Posterior vena cava (tissue), 2 donors: ENCODE measurements around the gene FOSL2. TPM values are rescaled to one million over a fixed set of nuclear protein-coding genes. Genes with fewer than 3 reads are reported as not detected.

Experiments
- DNase-seq: peaks from one replicate; pipeline ENCODE4 v3.0.0-alpha.2; 2020; ENCODE audit warnings: low spot score
- intact Hi-C, 2 donors: fragments of 100-400 bp; cut with DNase I; formaldehyde crosslinking; loops; one replicate each; pipeline versions ENCODE4 v1.14.1 to v1.14.2; 2022 to 2023
- long read RNA-seq, 2 donors: library from polyadenylated mRNA; unstranded; transcript quantifications; one replicate each; pipeline ENCODE4 v2.0.0, GENCODE V29; 2020 to 2021
- total RNA-seq, 2 donors: library from RNA; stranded (reverse); fragmentation: NEBNext Ultra II Directional; extraction: Animal tissue kit (Norgen Biotek cat#: 25700); gene quantifications; one replicate each; pipeline ENCODE4 v1.2.1, GENCODE V29; 2021
- donor health status: DM: yes; HTN: yes; CAD: no.
- donor health status: DM: yes; HTN: yes; CAD: no.

The FOSL2 gene
- 100 to 1,000 TPM; 105 to 141 TPM for total RNA-seq
- long read RNA-seq, donor 1, full-length matches to known transcripts: 13 of 38 reads
- long read RNA-seq, donor 1, partial matches to known transcripts: 6 of 38 reads
- long read RNA-seq, donor 1, other reads (novel, unspliced or antisense): 19 of 38 reads
- long read RNA-seq, donor 2, full-length matches to known transcripts: 47 of 88 reads
- long read RNA-seq, donor 2, partial matches to known transcripts: 1 of 88 reads
- long read RNA-seq, donor 2, other reads (novel, unspliced or antisense): 40 of 88 reads

DNA sequence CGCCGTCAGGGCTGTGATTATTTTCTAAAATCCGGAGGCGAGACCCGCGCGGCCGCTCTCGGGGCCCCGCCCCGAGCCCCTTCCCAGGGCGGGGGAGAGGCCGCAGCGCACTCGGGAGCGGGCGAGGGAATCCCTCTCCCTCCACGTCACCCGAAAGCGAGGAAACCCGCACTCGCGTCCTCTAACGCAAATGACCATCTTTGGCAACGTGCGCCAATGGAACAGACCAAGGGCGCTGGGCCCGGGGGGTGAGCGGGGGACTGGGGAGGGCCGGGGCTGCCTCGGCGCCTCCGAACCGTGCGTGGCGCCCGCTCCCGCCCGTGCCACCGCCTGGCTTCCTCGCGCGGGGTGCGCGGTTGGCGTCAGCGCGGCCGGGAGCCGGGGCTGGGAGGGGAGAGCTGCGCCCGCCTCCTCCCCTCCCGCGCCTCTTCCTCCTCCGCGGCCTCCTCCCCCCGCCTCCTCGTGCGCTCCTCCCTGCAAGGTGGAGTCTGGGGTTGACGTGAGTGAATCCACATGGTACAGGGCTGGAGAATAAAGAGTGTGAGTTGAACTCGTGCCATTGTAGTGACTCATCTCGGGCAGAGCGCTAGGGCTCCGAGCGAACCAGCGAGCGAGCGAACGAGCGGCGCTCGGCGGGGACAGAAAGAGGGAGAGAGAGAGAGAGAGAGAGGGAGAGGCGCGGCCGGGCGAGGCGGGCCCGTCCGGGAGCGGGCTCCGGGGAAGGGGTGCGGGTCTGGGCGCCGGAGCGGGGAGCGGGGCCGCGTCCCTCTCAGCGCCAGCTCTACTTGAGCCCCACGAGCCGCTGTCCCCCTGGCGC, at the start of gene FOSL2:
Gene FOSL2 (plus strand): TSS at position 562 of the 817 bp plus-strand sequence. CDS start 863 bp downstream, outside the sequence.
- intact Hi-C loops: loop anchor here (5.0 to 10.0 kb wide), 2 partner anchors 498 to 685 kb away; partner anchors contain the start of genes BABAM2 (in 1 of the 2) and RBKS (in 1 of the 2)
- DNase-seq: peak; percentile 98

DNA sequence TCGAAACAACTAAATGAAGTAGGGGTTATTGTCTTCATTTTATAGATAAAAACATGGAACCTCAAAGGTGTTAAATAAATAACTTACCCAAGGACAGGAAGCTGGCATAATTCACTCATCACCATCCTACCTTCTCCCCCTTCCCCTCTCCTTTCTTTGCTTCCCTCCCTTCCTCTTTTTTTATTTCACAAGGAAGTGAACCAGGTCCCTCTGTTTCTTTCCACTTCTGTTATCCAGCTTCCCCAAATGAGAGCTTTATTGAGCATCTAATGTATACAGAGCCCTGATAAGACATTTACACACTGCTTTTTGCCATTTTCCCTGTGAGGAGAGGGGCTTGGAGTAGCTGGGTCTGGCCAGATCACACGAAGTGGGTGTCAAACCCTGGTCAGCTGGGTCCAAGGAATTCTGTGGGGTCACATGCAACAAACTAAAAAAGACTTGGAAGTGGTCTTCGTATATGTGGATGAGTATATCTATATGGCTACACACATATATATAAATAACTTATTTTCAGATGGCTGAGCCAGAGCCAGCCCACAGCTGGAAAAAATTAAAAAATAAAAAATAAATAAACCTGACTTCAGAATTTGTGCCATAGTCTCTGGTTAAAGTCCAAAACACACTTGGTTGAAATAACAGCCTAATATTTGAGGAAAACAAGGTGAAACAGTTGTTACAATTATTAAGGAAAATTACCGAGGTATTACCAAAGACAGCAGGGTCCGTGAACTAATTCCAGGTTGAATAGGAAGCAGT, 49.3 kb upstream of the FOSL2 start:
- intact Hi-C loops: no loop called here
- DNase-seq: peak; percentile 7

DNA sequence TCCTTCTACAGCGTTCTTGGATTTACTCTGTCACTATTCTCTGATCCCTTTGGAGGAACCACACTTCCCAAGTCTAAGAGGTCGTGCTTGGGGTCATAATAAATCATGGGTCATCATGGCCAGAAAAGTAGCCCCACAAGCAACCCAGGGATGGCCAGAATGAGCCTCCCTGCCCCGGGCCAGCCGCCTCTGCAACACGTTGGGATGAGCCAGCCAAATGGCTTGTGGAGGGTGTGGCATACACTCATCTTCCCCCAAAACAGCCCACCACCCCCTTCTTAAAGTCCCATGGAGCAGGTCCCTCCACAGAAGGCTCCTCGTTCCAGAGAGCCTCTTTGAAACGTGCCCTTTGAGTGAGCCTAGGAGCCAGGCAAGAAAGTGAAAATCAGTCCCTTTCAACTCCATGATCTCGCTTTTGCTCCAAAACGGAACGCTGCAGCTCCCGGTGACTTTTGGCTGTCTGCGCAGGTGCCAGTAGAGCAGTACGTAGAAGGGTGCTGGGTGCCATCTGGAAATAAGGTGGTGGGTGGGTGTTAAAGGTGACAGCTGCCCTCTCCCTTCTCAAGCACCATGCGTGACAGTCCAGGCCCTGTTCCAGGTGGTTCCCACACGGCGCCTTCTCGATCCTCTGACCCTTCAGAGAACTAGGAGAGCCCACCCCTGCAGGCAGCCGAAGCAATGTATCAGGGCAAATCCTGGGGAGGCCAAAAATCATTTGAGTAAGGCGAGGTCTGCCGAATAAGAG, 48.5 kb upstream of the FOSL2 start:
- intact Hi-C loops: no loop called here
- DNase-seq: peak; percentile 60

DNA sequence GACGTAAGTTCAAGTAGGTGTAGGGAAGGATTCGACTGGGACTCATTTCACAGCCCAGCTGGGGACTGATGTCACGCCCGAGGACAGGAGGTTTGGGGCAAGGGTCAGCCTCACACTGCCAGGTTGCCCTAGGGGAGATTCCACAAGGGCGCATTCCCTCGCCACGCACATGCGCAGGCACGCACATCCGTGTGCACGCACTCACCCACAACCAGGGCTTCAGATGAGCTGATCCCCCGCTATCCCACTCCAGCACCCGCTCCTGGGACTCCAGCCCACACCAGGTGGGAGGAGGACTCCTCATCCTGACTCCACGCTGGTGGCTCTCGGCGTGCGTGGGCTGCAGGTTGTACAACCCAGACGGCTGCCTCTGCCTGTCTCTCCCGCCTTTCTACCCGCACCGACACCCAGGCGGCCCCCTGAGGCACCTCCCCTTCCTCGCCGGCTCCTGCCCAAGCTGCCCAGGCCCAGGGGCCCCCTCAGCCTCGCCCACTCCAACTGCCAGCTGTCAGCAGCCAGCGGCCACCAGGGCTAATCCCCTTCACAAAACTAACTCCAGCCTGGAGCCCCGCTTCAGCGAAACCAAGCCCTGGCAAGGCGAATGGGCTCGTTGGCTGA, 47.8 kb upstream of the FOSL2 start:
- DNase-seq: peak; percentile 79
- intact Hi-C loops: no loop called here

DNA sequence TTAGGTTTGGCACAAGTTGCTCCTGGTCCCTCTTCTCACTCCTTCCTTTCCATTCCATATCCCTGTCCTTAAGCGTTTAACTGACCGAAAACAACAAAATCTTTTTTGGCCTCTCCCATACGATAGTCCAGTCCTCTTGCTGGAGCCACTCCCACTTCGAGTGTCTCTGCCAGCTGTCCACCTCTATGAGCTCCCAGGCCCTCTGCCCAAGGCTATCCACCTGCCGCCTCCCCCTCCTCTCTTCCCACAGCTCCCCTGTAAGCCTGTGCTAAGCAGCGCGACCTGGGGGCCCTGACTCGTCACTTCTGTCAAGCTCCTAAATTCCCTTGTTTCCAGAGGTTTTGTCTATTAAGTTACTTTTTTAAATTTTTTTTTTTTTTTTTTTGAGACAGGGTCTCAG, 47.0 kb upstream of the FOSL2 start:
- peak; percentile 54 for DNase-seq
- intact Hi-C loops: no loop called here

DNA sequence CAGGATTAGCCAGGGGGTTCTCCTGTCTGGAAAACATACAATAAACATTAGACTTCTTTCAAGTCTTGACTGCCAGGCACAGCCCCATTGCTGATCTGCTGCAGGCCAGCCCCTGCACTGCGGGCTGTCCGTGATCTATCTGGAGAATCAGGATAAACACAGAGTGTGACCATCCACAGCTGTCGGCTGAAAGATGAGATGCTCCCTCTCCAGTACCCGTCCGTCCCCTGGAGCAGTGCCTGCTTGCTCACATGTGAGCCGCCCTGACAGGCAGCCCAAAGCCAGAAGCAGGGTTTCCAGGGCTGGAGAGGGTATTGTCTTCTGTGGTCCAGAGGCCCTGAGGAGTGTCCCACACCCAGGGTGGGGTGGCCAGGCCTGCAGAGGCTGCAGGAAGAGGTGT, 46.1 kb upstream of the FOSL2 start:
- intact Hi-C loops: no loop called here
- peak; percentile 80 for DNase-seq

DNA sequence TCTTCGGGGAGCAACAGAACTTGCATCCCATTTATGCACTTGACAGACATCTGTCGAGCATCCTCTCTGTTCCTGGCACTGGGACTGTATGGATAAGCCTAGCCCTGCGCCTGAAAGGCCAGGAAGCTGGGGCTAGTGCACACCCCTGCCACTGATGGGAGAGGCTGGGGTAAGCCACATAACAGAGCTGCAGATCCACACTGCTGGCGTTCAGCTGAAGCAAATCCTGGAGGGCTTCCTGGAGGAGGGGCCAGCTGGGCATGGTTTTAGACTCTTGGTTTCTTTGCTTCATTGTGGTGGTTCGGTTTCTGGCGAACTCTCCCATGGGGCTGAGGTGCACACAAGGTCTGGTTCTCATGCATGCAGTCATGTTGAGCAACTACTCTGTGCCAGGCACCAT, 45.5 kb upstream of the FOSL2 start:
- intact Hi-C loops: no loop called here
- peak; percentile 58 for DNase-seq

DNA sequence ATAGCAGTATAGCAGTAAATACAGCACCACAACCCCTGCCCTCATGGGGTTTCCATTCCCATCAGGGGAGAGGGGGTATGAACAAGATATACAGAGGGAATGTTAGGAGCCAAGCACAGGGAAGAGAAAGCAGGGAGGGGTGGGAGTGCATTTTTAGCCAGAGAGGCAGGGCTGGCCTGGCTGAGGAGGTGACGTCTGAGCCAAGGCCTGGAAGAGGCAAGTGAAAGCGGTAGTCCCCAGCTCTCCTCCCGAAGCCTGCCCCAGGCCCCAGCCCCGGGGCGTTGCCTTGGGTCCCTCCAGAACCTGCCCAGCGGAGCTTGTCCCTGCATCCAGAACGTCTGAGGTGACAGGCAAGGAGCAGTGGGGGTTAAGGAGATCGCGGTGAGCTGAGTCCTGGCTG, 45.1 kb upstream of the FOSL2 start:
- peak; percentile 84 for DNase-seq
- intact Hi-C loops: no loop called here

DNA sequence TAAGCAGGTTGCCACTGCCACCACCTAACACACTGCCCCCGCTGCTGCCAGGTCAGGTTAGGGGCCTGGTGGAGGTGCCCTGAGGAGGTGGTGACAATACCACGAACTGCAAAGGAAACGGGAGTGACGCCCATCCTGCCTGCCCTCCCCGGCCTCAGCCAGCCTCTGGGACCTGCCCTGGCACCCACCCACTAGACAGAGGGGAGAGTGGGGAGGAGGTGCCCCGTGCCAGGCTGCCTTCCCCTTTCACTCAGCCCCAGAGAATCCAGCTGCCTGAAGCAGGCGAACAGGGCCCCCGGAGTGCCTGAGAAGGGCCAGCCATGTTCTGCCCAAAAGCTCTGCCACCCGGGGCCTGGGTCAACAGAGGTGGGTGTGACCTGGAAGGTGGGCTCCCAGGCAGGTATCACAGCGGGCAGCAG, 44.5 kb upstream of the FOSL2 start:
- intact Hi-C loops: no loop called here
- DNase-seq: no peak

DNA sequence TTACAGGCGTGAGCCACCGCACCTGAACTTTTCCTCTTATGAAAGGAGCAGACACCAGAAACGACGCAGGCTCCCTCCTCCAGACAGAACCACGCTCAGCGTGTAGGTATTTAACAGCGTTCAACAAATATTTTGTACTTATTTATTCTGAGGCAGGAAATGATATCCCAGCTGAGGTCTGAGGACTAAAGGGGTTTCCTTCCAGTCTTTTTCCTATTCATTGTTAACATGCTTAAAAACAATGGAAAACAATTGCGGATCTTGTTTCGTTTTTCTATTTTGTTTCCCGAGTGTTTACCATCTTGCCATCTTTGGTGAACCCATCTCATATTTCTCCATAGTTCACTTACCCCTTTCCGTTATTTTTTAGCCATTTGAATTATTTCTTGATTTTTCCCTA, 43.7 kb upstream of the FOSL2 start:
- intact Hi-C loops: no loop called here
- no peak for DNase-seq

DNA sequence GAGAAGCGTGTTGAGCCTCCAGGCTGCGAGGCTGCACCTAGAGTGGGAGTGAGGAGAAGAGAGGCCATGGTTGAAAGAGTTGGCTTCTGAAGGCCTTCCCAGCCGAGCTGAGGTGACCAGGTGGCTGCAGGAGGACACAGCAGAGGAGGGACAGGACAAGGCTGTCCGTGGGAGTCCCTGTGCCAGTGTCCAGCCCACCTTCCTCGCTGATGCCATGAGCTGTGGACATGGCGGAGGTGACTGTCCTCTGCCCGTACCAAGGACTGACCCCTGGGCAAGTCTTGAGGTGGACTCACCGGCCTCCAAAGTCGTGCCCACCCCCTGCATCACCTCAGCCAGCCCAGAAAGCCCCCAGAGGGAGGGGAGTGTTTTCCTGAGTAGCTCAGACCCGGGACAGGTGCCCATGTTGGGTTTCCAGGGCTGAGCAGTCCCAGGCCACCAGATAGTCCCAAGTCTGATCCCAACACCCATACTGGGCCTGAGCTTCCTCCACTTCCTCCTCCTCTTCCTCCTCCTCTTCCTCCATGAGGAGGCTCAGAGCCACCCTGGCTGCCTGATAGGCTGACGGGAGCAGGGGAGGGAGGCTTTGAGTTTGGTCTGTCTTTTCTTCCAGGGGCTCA, 43.0 kb upstream of the FOSL2 start:
- DNase-seq: peak; percentile 62
- intact Hi-C loops: no loop called here

DNA sequence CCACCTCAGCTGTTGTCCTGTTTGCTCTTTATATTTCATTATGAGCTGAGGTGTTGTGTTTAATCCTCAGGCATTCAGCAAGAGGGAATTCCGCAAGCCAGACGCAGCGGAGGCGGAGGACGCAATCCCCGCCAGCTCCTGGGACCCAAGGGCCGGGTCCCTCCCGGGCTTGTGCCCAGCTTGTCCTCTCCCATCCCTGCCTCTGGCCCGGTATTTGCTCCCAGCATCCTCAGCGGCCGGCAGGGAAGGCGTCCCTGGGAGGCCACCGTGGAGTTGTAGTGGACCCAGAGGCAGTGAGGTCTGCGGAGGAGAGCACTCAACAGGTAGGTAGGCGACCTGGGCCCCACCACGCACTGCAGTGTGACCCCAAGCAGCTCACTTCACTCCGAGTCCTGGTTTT, 42.5 kb upstream of the FOSL2 start:
- intact Hi-C loops: no loop called here
- peak; percentile 70 for DNase-seq

DNA sequence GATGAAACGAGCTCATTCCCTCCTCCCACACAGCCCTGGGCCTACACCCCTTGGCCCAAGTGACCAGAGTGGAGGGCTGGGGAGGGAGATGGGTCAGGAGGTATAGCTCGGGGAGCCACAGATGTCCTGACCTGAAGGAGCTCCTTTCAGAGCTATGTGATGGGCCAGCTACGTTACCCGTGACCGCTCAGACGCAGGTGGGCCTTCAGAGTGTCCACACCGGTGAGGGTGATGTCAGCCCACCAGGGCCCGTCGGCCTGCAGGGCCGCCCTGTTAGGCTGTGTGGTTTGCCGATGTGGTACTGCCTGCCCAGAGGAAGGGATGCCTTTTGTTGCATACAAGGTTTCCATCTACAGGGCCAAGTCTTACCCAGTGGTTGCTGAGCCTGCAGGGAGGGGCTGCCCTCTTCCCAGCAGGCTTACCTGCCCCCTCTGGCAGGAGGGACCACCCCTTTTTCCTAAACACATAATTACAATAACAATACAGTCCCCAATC, 41.8 kb upstream of the FOSL2 start:
- DNase-seq: peak; percentile 74
- intact Hi-C loops: no loop called here

DNA sequence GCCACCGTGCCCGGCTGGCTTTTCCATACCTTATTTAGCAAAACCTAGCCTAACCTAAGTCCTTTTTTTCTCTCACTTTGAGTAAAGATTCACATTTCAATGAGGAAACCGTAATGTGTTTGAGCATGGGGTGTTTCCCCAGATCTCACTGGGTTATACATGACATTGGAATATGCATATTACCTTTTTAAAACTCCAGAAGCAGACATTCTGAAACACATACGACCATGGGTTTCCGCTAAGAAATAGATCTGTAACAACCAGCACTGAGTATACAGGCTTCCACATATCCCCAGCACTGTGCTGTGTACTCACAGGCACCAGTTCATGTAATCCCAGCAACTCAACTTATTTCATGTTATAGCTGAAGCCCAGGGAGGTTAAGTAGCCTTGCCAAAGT, 41.0 kb upstream of the FOSL2 start:
- no peak for DNase-seq
- intact Hi-C loops: no loop called here

DNA sequence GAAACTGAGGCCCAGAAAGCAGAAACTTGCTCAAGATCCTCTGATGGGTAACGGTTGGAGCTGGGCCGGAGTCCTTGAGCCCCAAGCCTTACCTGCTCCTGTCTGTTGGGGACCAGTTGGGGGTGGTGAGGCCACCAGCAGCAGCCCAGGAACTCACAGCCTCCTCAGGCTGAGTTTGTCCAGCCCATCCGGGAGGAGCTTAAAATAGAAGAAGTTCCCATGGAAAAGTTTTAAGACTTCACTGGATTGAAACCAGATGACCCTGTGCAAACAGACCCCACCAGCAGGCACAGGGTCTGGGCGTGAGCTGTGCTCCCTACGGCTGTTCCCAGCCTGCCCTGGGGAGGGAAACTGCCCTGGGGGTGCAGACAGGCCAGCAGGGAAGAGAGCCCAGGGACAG, 40.6 kb upstream of the FOSL2 start:
- intact Hi-C loops: no loop called here
- peak; percentile 31 for DNase-seq

DNA sequence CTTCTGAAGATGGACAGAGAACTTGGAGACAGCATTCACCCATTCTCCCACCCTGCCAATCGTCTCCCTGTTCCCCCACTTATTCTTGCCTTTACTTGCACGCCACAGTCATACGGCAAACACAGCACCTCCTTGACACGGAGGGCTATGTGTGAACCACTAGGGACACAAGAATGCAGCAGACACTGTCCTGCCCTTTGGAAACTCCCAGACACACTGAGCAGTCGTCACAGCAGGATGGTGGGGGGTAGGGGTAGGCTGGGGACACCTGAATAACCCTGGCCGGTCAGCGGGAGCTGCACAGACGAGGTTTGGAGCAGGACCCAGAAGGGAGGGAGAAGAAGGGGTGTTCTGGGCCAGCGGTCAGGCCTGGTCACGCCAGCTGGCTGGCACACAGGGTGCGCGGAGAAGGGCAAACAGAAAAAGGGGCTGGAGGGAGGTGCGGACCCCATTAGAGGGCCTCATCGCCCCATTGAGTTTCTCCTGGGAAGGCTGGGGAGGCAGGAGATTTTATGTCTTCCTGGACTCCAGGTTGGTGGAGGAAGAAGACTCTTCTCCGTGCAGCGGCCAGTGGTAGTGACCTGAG, 40.0 kb upstream of the FOSL2 start:
- intact Hi-C loops: no loop called here
- peak; percentile 46 for DNase-seq

DNA sequence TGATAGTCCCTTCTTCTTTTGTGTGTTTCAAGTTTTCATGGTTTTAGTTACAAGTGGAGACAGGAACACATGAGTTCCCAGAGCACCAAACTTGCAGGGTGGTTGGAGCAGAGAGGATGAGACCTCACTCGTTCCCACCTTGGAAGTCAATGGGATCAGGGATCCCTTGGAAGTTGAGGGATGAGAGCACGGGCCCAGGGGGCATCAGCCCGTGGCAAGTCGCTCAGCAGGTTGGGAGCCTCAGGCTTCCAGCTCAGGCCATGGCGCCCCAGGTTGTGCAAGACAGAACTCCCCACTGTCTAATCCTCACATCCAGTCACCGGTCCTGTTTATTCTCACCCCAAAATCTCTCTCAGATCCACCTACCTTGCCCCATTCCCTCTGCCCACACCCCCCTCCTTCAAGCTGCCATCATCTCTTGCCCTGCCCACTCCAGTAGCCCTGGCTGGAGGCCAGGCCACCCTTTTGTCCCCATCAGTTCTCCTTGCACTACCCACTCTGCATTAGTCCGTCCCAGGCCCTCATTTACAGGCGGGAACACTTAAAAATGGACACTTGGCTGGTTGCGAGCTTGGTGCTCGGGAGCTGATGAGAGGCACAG, 37.6 kb upstream of the FOSL2 start:
- peak; percentile 76 for DNase-seq
- intact Hi-C loops: no loop called here
